Measurements from ENCODE around the gene COLQ. TPM values are rescaled to one million over a fixed set of nuclear protein-coding genes. Genes with fewer than 3 reads are reported as not detected.

The COLQ gene
- total RNA-seq, 4 donors from 2014 or later = 2.6 to 21.3 (median 4.0) TPM

GRCh38 chr3:15440891-15441290, 80.6 kb downstream of the COLQ start:
- TF ChIP-seq POLR2A (IDR thresholded peaks at IDR 0.05) (no peak), CTCF (IDR thresholded peaks at IDR 0.05) (no peak)
- Histone ChIP-seq H3K36me3 (no peaks in the 10 kb centered on the region), H3K27me3 (no peaks in the 10 kb centered on the region), H3K27ac (no peak overlapping the region), H3K9me3 (no peaks in the 10 kb centered on the region), H3K4me1 (no peaks in the 10 kb centered on the region), H3K4me3 (no peak overlapping the region)
- intact Hi-C loops (cut with DNase I; ENCODE audit: low total_unique reads) = no loop called here
- DNase-seq = no peak

- Histone ChIP-seq H3K4me3 (no peak overlapping the region), H3K27ac (no peak overlapping the region), H3K27me3 (no peaks in the 10 kb centered on the region), H3K9me3 (no peaks in the 10 kb centered on the region), H3K36me3 (no peaks in the 10 kb centered on the region), H3K4me1 (no peaks in the 10 kb centered on the region)
- TF ChIP-seq POLR2A (IDR thresholded peaks at IDR 0.05) = no peak
- no peak for DNase-seq
- intact Hi-C loops (cut with DNase I; ENCODE audit: low total_unique reads) = no loop called here
These were observed 82.0 kb downstream of the COLQ start for GRCh38 chr3:15439476-15439875.

GRCh38 chr3:15438983-15439382, 82.5 kb downstream of the COLQ start:
- intact Hi-C loops (cut with DNase I; ENCODE audit: low total_unique reads) = no loop called here
- no peak for DNase-seq
- H3K27ac ChIP-seq = no peak overlapping the region

GRCh38 chr3:15436246-15436645, 85.3 kb downstream of the COLQ start:
- H3K27me3 ChIP-seq = no peaks in the 10 kb centered on the region
- no peak overlapping the region for H3K27ac ChIP-seq
- H3K4me1 ChIP-seq = no peaks in the 10 kb centered on the region
- no peak for TF ChIP-seq POLR2A (IDR thresholded peaks at IDR 0.05)
- no peak for TF ChIP-seq CTCF (IDR thresholded peaks at IDR 0.05)
- no peak for DNase-seq
- no peak overlapping the region for H3K4me3 ChIP-seq
- H3K36me3 ChIP-seq = no peaks in the 10 kb centered on the region
- intact Hi-C loops (cut with DNase I; ENCODE audit: low total_unique reads) = no loop called here
- no peaks in the 10 kb centered on the region for H3K9me3 ChIP-seq

More at GRCh38 chr3:15438983-15439382, 82.5 kb downstream of the COLQ start:
- H3K9me3 ChIP-seq = no peaks in the 10 kb centered on the region
- TF ChIP-seq CTCF (IDR thresholded peaks at IDR 0.05) (no peak), POLR2A (IDR thresholded peaks at IDR 0.05) (no peak)
- no peaks in the 10 kb centered on the region for H3K36me3 ChIP-seq
- no peaks in the 10 kb centered on the region for H3K4me1 ChIP-seq
- H3K4me3 ChIP-seq = no peak overlapping the region
- H3K27me3 ChIP-seq = no peaks in the 10 kb centered on the region

GRCh38 chr3:15434756-15435155, 86.8 kb downstream of the COLQ start:
- intact Hi-C loops (cut with DNase I; ENCODE audit: low total_unique reads) = no loop called here
- no peaks in the 10 kb centered on the region for H3K9me3 ChIP-seq
- TF ChIP-seq CTCF (IDR thresholded peaks at IDR 0.05) (no peak), POLR2A (IDR thresholded peaks at IDR 0.05) (no peak)
- H3K27ac ChIP-seq = no peak overlapping the region
- H3K4me3 ChIP-seq = no peak overlapping the region
- H3K4me1 ChIP-seq = no peaks in the 10 kb centered on the region
- no peak for DNase-seq
- H3K27me3 ChIP-seq = no peaks in the 10 kb centered on the region
- H3K36me3 ChIP-seq = no peaks in the 10 kb centered on the region

GRCh38 chr3:15433531-15433930, 88.0 kb downstream of the COLQ start:
- H3K36me3 ChIP-seq = no peaks in the 10 kb centered on the region
- DNase-seq = no peak
- H3K27me3 ChIP-seq = no peaks in the 10 kb centered on the region
- H3K4me1 ChIP-seq = no peaks in the 10 kb centered on the region
- no peak overlapping the region for H3K27ac ChIP-seq
- intact Hi-C loops (cut with DNase I; ENCODE audit: low total_unique reads) = no loop called here
- no peaks in the 10 kb centered on the region for H3K9me3 ChIP-seq
- TF ChIP-seq CTCF (IDR thresholded peaks at IDR 0.05) (no peak), POLR2A (IDR thresholded peaks at IDR 0.05) (no peak)
- H3K4me3 ChIP-seq = no peak overlapping the region
